Endothelial cell of umbilical vein (primary cell): ENCODE measurements around the gene MESP1. TPM values are rescaled to one million over a fixed set of nuclear protein-coding genes. Genes with fewer than 3 reads are reported as not detected.

ENCODE experiments used
- Bru-seq: library from RNA; stranded (reverse); fragments of 400-500 nt; gene quantifications from one replicate; lab custom pipeline; 2021; lab: Mats Ljungman, UMichigan
- BruChase-seq, 2 experiments: library from RNA; stranded (reverse); fragments of 400-500 nt; gene quantifications; one replicate each; lab custom pipeline; 2021; lab: Mats Ljungman, UMichigan
- BruUV-seq: library from RNA; stranded (reverse); fragments of 400-500 nt; replicated peaks from 2 replicates; lab custom pipeline; 2021; lab: Mats Ljungman, UMichigan
- CTCF ChIA-PET: fragments of 300-600, 350-600 bp; sonication (Branson Sonifier 250); formaldehyde crosslinking; loops from one replicate; lab custom pipeline; 2021; ENCODE audit warnings: antibody characterized with exemption, inconsistent platforms; lab: Charles Lee
- POLR2A ChIA-PET: fragments of 300-600, 350-600 bp; sonication (Branson Sonifier 250); formaldehyde crosslinking; loops from one replicate; lab custom pipeline; 2021; ENCODE audit warnings: antibody characterized with exemption, inconsistent platforms; lab: Charles Lee
- DNase-seq: peaks from one replicate; pipeline ENCODE4 v3.0.0-alpha.2; 2011; ENCODE audit warnings: low read depth, low spot score
- FAIRE-seq: peaks from 2 replicates; lab custom pipeline; 2011; peaks lifted over from hg19 to GRCh38; lab: Jason Lieb, UNC
- H2AFZ ChIP-seq: 2 replicates; pipeline ENCODE4 v1.6.0; 2012; ENCODE audit warnings: low read depth, low read length, control low read depth, inconsistent platforms
- H3K27ac ChIP-seq: 2 replicates; pipeline ENCODE4 v1.5.1; 2011; ENCODE audit warnings: low read depth, mild to moderate bottlenecking, control low read depth, low read length, moderate library complexity; ENCODE audit not compliant: insufficient read depth
- H3K27me3 ChIP-seq, 2 experiments: 2 replicates each; pipeline versions ENCODE4 v1.6.0 to v1.6.1; 2011; ENCODE audit warnings: low read length in 2 of 2, mixed read lengths in 1 of 2; ENCODE audit not compliant: control insufficient read depth in 2 of 2, insufficient read depth in 2 of 2
- H3K36me3 ChIP-seq, 2 experiments: 2 replicates in 1 of 2; 3 replicates in 1 of 2; pipeline ENCODE4 v1.5.1; 2011; ENCODE audit warnings: low read length in 2 of 2, mild to moderate bottlenecking in 1 of 2, moderate library complexity in 1 of 2; ENCODE audit not compliant: control insufficient read depth in 2 of 2, insufficient read depth in 2 of 2; ENCODE audit errors: extremely low read depth in 1 of 2
- H3K4me1 ChIP-seq: 3 replicates; pipeline ENCODE4 v1.5.1; 2011; ENCODE audit warnings: mild to moderate bottlenecking, low read length; ENCODE audit not compliant: control insufficient read depth, insufficient read depth; ENCODE audit errors: extremely low read depth
- H3K4me2 ChIP-seq: 2 replicates; pipeline ENCODE4 v1.6.1; 2011; ENCODE audit warnings: low read length, control low read depth, mixed read lengths; ENCODE audit not compliant: insufficient read depth
- H3K4me3 ChIP-seq, 3 experiments: fragments of 200-600 bp in 1 of 3; sonication (generic), shearing (Covaris generic) in 1 of 3; replicated peaks in 1 of 3; 2 replicates each; pipeline ENCODE4 v1.5.1; 2011 to 2016; ENCODE audit warnings: control low read depth in 3 of 3, low read length in 3 of 3, mild to moderate bottlenecking in 2 of 3, inconsistent platforms in 1 of 3, low read depth in 1 of 3, moderate library complexity in 1 of 3; ENCODE audit not compliant: insufficient read depth in 1 of 3
- H3K79me2 ChIP-seq: 2 replicates; pipeline ENCODE4 v1.6.0; 2012; ENCODE audit warnings: low read length, inconsistent platforms; ENCODE audit not compliant: control insufficient read depth, insufficient read depth
- H3K9ac ChIP-seq: replicated peaks from 2 replicates; pipeline ENCODE3; 2011; ENCODE audit warnings: low read length, control low read depth; ENCODE audit not compliant: insufficient read depth; ENCODE audit errors: extremely low read depth
- H3K9me1 ChIP-seq: replicated peaks from 3 replicates; pipeline ENCODE4 v1.6.0; 2011; ENCODE audit warnings: mild to moderate bottlenecking, low read length; ENCODE audit not compliant: control insufficient read depth, insufficient read depth; ENCODE audit errors: extremely low read depth
- H3K9me3 ChIP-seq: replicated peaks from 2 replicates; pipeline ENCODE4 v1.5.1; 2012; ENCODE audit warnings: low read length, inconsistent platforms; ENCODE audit not compliant: control insufficient read depth, insufficient read depth
- H4K20me1 ChIP-seq: replicated peaks from 2 replicates; pipeline ENCODE3; 2011; ENCODE audit warnings: mild to moderate bottlenecking, low read length; ENCODE audit not compliant: control insufficient read depth, insufficient read depth; ENCODE audit errors: extremely low read depth
- CTCF ChIP-seq, 2 donors: IDR thresholded peaks; 1 replicate in 1 of 2; 2 replicates in 1 of 2; pipeline ENCODE4 v1.5.1; 2011; ENCODE audit warnings: low read length in 2 of 2, mild to moderate bottlenecking in 2 of 2, moderate library complexity in 2 of 2, control low read depth in 1 of 2, inconsistent platforms in 1 of 2, low read depth in 1 of 2; ENCODE audit not compliant: insufficient read depth in 1 of 2; ENCODE audit errors: extremely low read depth in 1 of 2
- JUN ChIP-seq: IDR thresholded peaks from 2 replicates; pipeline ENCODE4 v1.6.1; 2011; ENCODE audit warnings: borderline replicate concordance, low read depth; ENCODE audit not compliant: insufficient read length, insufficient read depth
- MAX ChIP-seq: IDR thresholded peaks from 2 replicates; pipeline ENCODE4 v1.6.1; 2011; ENCODE audit not compliant: insufficient read depth, insufficient read length
- MYC ChIP-seq: IDR thresholded peaks from one replicate; pipeline ENCODE4 v1.6.1; 2011; ENCODE audit warnings: mild to moderate bottlenecking, low read depth, low read length
- POLR2A ChIP-seq: IDR thresholded peaks from 2 replicates; pipeline ENCODE4 v1.6.1; 2012; ENCODE audit warnings: low read depth, mild to moderate bottlenecking, control low read depth, low read length
- POLR2AphosphoS5 ChIP-seq: IDR thresholded peaks from 2 replicates; pipeline ENCODE4 v1.6.1; 2012; ENCODE audit warnings: low read depth, mild to moderate bottlenecking, control low read depth, low read length, moderate library complexity; ENCODE audit not compliant: insufficient read depth
- dilution Hi-C: fragments of 300-500 bp; cut with MboI; formaldehyde crosslinking; loops from one replicate; pipeline ENCODE4 v1.15.0; 2019; ENCODE audit warnings: low sequenced_read_pairs; ENCODE audit not compliant: extremely low pct_ligation_motif_present
- intact Hi-C: fragments of 100-400 bp; cut with micrococcal nuclease; formaldehyde crosslinking; loops from one replicate; pipeline ENCODE4 v1.10.0; 2022
- long read RNA-seq: library from polyadenylated mRNA; stranded (forward); transcript quantifications from one replicate; pipeline ENCODE4 v2.0.0, GENCODE V29; 2021
- polyA minus RNA-seq, 3 experiments: library from RNA; depleted of rRNA, polyadenylated mRNA; stranded (reverse); fragments of >200 nt; gene quantifications; 1 replicate in 1 of 3; 2 replicates in 2 of 3; pipeline ENCODE4 v1.2.3, GENCODE V29; 2011
- polyA plus RNA-seq, 4 experiments: library from polyadenylated mRNA; depleted of rRNA in 3 of 4; stranded (reverse) in 3 of 4; unstranded in 1 of 4; fragments of >200 nt; gene quantifications; 2 replicates each; pipeline versions ENCODE4 v1.2.1 to v1.2.3, GENCODE V29; 2011 to 2012; ENCODE audit warnings: missing spikeins in 1 of 4
- total RNA-seq: library from RNA; stranded (reverse); gene quantifications from 2 replicates; pipeline ENCODE4 v1.2.3, GENCODE V29; 2021

Gene MESP1
- total RNA-seq: 1.0 and 1.7 TPM in 2 replicates
- polyA plus RNA-seq: 0.68 and 1.0 TPM in 2 replicates
- polyA plus RNA-seq (2011; cell fraction: cytosol; rRNA removed): 0.21 and 0.35 TPM in 2 replicates
- polyA plus RNA-seq (2011; cell fraction: nucleus; rRNA removed): 0.08 and 0.22 TPM in 2 replicates
- 1.00 and 1.3 TPM in 2 replicates for polyA plus RNA-seq (2012)
- not detected in 2 replicates for polyA minus RNA-seq
- polyA minus RNA-seq (2011; cell fraction: cytosol; rRNA and poly(A)+ RNA removed): 4.2 TPM
- 0.24 and 0.53 TPM in 2 replicates for polyA minus RNA-seq (2011; cell fraction: nucleus; rRNA and poly(A)+ RNA removed)
- Bru-seq, nascent RNA: percentile 27 among the genes with signal in this experiment
- percentile 22 among the genes with signal in this experiment for BruChase-seq, experiment 1, labeled RNA remaining after a 6-hour chase
- BruChase-seq, experiment 2, labeled RNA remaining after a 2-hour chase: percentile 12 among the genes with signal in this experiment
- long read RNA-seq, partial matches to known transcripts: 0 of 3 reads
- long read RNA-seq, other reads (novel, unspliced or antisense): 0 of 3 reads

GRCh38 chr15:89750560-89751542 is at the start of gene MESP1:
Gene MESP1, minus strand, starts transcription at chr15:89751249. Its CDS starts 18 bp downstream, at chr15:89751231.
- H3K79me2 ChIP-seq: no peaks in the 10 kb centered on the region
- H3K4me3 ChIP-seq: peak within 1 kb of the TSS; percentile 38 to 48 (median 46)
- H2AFZ ChIP-seq: peak within 1 kb of the TSS; percentile 93
- no peaks in the 10 kb centered on the region for H3K9me3 ChIP-seq
- H3K4me1 ChIP-seq: peaks cover 6% of the 10 kb centered on the region
- no peak within 1 kb of the TSS for H3K27ac ChIP-seq
- CTCF ChIA-PET: interaction anchor here (0.7 to 4.6 kb wide), 9 partner anchors 10 to 252 kb away, joined by 3 to 29 read pairs (median 4); no protein-coding TSS in a partner anchor
- peak; percentile 98 for FAIRE-seq
- DNase-seq: peak; percentile 91
- POLR2A ChIA-PET: no interaction called here
- peak; percentile 74 for TF ChIP-seq POLR2AphosphoS5
- TF ChIP-seq MYC: no peak
- TF ChIP-seq POLR2A: peak; percentile 42
- no peak for TF ChIP-seq JUN
- peak; percentile 66 to 90 for TF ChIP-seq CTCF (IDR thresholded peaks at IDR 0.05; ENCODE audit: extremely low read depth in 1 of 2, insufficient read depth in 1 of 2, low read depth in 1 of 2, low read length in 2 of 2)
- peak; percentile 65 for TF ChIP-seq MAX
- intact Hi-C loops: loop anchor here (5.0 kb wide), 1 partner anchor 221 kb away; no protein-coding TSS in a partner anchor
- dilution Hi-C loops: loop anchor here (25.0 kb wide), 1 partner anchor 111 kb away; no protein-coding TSS in a partner anchor
- H3K36me3 ChIP-seq: no peaks in the 10 kb centered on the region
- peaks cover 3 to 12% of the 10 kb centered on the region in 2 experiments for H3K27me3 ChIP-seq
- no peaks in the 10 kb centered on the region for H3K9me1 ChIP-seq
- H4K20me1 ChIP-seq: no peaks in the 10 kb centered on the region
- BruUV-seq: no TSS peak
- peak within 1 kb of the TSS; percentile 29 for H3K9ac ChIP-seq
- H3K4me2 ChIP-seq: peak within 1 kb of the TSS; percentile 62
